Glomerular endothelial cell (primary cell): ENCODE results near the gene ZFPL1. TPM values are rescaled to one million over a fixed set of nuclear protein-coding genes. Genes with fewer than 3 reads are reported as not detected.
A peak's percentile ranks its signal among the peaks of the same experiment; 100 is the strongest.

Experiments used
- DNase-seq: peaks from one replicate; pipeline ENCODE4 v3.0.0-alpha.2; 2011; ENCODE audit warnings: low read depth, low spot score; ENCODE audit errors: extremely low read depth
- total RNA-seq: library from RNA; depleted of rRNA; stranded (reverse); fragments of >200 nt; gene quantifications from 2 replicates; pipeline ENCODE4 v1.2.3, GENCODE V29; 2015

Gene ZFPL1
- total RNA-seq: 34.7 and 49.8 TPM in 2 replicates

DNA sequence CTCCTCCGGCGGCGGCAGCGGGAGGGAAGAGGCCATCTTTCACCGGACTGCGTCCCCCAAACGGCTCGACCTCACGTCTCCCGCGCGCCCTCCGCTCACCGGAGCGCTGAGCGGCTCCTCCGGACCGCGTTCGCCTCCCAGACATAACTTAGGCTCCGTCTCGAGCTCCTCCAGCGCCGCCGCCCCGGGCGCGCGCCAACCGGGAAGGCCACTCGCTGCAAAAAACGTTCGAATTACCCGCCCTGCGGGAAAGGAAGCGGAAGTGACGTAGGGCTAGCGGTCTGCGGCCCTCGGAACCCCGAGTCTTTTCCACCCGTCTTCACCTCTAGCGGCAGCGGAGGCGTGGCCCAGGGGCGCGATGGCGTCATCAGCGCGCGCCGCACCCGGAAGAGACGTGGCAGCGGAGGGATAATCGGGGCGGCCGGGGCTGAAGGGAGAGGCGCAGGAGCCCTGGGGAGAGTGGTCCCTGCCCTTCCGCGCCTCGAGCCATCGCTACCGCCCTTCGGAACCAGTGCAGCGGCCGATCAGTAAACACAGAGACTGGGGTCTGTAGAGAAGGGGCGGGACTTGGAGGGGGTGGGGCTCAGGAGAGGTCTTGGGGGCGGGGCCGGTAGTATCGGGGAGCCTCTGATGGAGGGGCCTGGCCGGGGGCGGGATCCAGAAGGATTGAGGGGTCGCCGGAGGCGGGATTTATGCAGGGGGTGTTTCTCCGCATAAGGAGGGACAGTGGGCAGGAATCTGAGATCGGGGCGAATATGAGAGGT lies at the start of gene ZFPL1, which contains the start of gene CDCA5:
ZFPL1 (plus strand) TSS at position 389 of the 764 bp plus-strand sequence. CDS start 477 bp downstream, outside the sequence.
CDCA5 (minus strand) TSS at position 207 of the 764 bp plus-strand sequence; CDS start at position 145, 62 bp downstream.
- peak; percentile 39 for DNase-seq

GRCh38 chr11:65034423-65034822 lies 49.6 kb upstream of the ZFPL1 start:
- no peak for DNase-seq

- no peak for DNase-seq
Measured at GRCh38 chr11:65035579-65035978, 48.4 kb upstream of the ZFPL1 start.

- no peak for DNase-seq
Measured at GRCh38 chr11:65036931-65037330, 47.1 kb upstream of the ZFPL1 start.

DNA sequence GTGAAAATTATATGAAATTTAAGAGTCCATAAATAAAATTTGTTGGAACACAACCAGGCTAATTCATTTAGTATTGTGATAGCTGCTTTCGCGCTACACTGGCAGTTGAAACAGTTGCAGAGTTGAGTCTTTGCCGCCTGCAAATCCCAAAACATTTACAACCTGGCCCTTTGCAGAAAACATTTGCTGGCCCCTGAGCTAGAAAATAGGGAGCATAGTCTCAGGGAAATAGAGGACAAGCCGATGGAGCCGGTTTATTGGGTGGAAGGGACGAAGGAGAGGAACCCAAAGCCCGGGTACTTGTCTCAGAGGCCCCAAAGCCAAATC lies 43.5 kb upstream of the ZFPL1 start:
- DNase-seq: no peak

DNA sequence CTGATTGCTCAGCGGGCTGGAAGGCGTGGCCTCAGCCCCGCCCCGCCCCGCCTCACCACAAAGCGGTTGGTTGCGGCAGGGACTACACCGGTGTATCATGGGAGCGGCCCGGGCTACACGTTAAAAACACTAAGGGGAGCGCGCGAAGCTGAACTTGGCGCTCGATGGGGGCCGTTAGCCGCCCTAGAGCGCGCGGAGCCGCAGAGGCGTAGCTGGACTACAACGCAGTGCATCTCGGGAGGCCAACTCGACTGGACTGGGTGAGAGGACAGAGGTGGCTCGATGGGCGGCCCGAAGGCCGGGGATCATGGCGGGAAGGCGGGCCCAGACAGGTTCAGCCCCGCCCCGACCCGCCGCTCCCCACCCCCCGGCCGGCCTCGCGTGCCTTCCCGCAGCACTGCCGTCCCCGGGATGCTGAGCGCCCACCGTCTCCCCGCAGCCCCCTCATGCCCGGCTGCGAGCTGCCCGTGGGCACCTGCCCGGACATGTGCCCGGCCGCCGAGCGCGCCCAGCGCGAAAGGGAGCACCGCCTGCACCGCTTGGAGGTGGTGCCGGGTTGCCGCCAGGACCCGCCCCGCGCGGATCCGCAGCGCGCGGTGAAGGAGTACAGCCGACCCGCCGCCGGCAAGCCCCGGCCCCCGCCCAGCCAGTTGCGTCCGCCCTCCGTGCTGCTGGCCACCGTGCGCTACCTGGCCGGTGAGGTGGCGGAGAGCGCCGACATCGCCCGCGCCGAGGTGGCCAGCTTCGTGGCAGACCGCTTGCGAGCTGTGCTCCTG lies 43.0 kb upstream of the ZFPL1 start, which contains the start of gene SAC3D1:
SAC3D1 (plus strand) TSS at position 364 of the 776 bp plus-strand sequence; CDS start at position 447, 83 bp downstream.
- DNase-seq: peak; percentile 29

- no peak for DNase-seq
Measured at GRCh38 chr11:65042891-65043290, 41.1 kb upstream of the ZFPL1 start.

GRCh38 chr11:65043881-65044501 lies 40.0 kb upstream of the ZFPL1 start:
- no peak for DNase-seq

GRCh38 chr11:65045061-65045460 lies 39.0 kb upstream of the ZFPL1 start:
- DNase-seq: no peak

GRCh38 chr11:65045728-65046127 lies 38.3 kb upstream of the ZFPL1 start:
- no peak for DNase-seq

GRCh38 chr11:65047581-65048422 lies 36.2 kb upstream of the ZFPL1 start:
- no peak for DNase-seq

GRCh38 chr11:65051398-65051858 lies 32.6 kb upstream of the ZFPL1 start:
- no peak for DNase-seq

GRCh38 chr11:65053827-65054508 lies 30.1 kb upstream of the ZFPL1 start:
- no peak for DNase-seq

DNA sequence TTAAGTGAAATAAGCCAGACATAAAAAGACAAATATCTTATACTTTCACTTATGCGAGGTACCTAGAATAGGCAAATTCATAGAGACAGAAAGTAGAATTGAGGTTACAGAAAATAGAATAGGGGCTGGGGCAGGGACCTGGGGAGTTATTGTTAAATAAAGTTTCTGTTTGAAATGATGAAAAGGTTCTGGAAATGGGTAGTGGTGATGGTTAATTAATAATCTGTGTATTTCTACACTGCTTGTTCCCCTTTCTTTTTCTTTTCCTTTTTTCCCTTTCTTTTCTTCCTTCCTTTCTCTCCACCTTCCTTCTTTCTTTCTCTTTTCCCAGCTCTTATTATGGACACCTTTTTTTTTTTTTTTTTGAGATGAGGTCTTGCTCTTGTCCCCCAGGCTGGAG lies 28.5 kb upstream of the ZFPL1 start:
- DNase-seq: no peak

DNA sequence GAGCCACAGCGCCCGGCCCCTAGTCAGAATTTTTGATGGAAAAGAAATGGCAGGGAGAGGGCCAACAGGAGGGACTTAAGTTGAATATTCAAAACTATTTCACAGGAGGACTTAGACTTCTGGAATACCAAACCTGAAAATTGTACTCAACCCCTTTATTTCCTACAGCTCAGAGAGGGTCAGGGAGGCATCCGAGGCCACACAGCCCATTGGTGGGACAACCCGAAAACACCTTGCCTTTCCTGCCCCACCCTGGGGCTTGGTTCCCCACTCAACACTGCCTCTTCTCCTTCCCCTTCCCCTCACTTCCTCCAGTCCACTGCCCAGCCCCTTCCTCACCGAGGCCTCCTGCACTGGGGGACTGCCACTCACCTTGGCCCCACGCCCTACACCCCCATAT lies 27.0 kb upstream of the ZFPL1 start:
- DNase-seq: no peak

DNA sequence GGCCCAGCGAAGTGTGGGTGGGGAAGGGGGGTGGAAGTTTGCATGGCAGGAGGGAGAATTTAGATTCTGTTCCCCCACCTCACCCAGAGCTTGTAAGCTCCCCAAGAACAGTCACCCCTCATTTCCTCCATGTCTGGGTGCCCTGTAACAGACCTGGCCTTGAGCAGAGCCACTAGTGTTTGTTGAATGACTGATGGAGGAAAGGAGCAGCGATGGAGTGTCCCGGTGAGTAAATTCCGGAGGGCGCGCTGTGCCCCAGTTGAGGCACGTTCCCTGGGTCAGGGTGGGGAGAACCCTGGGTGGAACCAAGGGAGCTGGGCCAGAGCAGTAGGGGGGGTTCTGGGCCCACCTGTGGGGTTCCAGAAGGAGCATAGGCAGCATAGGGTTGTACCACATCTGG lies 26.5 kb upstream of the ZFPL1 start:
- no peak for DNase-seq

DNA sequence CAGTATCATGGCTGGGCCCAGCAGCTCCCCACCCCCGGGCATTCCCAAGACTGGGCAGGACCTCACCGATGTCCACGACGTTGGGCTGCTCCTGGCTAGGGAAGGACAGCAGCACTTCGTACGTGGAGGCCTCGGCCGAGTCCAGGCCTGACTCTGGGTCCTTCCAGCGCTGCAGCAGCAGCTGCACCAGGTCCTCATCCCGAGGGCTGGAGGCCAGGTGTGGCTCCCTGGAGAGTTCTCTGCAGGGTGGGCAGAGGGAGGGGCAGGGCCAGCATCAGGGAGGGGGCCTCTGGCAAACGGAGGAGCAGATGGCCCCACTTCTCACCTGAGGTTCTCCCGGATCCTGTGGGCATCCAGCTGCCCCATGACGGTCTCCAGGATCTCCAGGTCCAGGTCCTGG lies 26.0 kb upstream of the ZFPL1 start:
- DNase-seq: no peak

DNA sequence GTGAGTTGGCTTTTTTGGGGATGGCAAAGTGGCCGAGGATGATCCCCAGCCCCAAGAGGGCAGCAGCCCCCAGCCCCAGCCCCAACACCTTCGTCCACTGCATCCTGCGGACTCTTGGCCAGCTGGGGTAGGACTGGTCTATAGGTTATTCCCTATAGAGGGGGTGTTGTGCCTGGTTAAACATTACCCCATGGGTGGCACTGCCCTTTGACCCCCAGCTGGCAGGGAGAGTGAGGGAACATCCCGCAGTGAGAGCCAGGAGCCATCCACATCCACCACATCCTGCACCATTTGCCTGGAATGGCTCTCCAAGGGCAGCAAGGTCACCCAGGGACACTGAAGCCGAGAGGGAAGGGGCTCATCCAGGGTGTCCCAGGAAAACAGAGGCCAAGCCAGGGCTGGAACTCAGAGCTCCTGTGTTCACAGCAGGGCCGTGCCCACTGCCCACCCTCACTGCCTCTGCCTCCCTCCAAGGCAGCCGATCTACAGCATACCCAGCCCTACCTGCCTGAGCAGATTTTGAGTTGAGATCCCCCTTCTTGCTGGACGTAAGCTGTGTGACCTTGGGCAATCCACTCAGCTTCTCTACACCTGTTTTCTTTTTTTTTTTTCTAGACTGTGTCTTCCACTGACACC lies 25.5 kb upstream of the ZFPL1 start, which contains the start of gene NAALADL1:
NAALADL1 (minus strand) TSS at position 135 of the 636 bp plus-strand sequence; CDS start at position 103, 32 bp downstream.
- DNase-seq: no peak

DNA sequence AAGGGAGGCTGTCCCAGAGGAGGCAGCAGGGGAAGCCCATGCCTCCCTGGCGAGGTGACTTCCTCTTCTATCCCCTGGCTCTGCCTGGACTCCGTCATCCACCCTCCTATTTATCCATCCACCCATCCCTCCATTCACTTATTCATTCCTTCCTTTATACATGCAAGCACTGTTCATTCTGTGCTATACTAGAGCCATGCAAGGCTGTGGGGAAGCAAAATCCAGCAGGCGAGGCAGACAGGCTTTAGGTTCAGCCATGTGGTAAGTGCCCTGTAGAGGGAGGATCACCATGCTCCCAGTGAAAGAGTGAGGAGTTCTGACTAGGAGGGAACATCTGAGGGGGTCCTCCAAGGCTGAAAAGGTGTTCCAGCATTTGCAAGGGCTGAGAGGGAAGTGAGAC lies 24.5 kb upstream of the ZFPL1 start:
- DNase-seq: no peak
